Activated T-helper 1 cell treated with anti-CD3 and anti-CD28 coated beads, Interleukin-2, amount 50 U/mL, for 16 hours (primary cell): Measurements from ENCODE around the gene STH.
"Not testable (repeated sequence)": the region's sequence is repeated elsewhere in the genome, so short reads cannot be mapped to it uniquely, and the experiment has no call there.

Source experiments
- DNase-seq, 2 donors: peaks; one replicate each; pipeline ENCODE4 v3.0.0-alpha.2; 2020; ENCODE audit warnings: low read depth in 1 of 2, low spot score in 1 of 2

Gene STH

GRCh38 chr17:45998987-45999899 lies at the start of gene STH:
Gene STH (plus strand): TSS chr17:45999250. CDS start chr17:45999280, 30 bp downstream.
- DNase-seq = no peak

GRCh38 chr17:45949755-45950320 lies 49.2 kb upstream of the STH start:
- no peak for DNase-seq

GRCh38 chr17:45950888-45951287 lies 48.2 kb upstream of the STH start:
- no peak for DNase-seq

GRCh38 chr17:45951403-45951802 lies 47.6 kb upstream of the STH start:
- DNase-seq = no peak

- DNase-seq = no peak
These were observed 47.1 kb upstream of the STH start for GRCh38 chr17:45951941-45952340.

GRCh38 chr17:45952814-45953320 lies 46.2 kb upstream of the STH start:
- DNase-seq = no peak

- DNase-seq = no peak
These were observed 45.5 kb upstream of the STH start for GRCh38 chr17:45953561-45953960.

GRCh38 chr17:45954914-45955313 lies 44.1 kb upstream of the STH start:
- DNase-seq = no peak

- DNase-seq = no peak
These were observed 43.7 kb upstream of the STH start for GRCh38 chr17:45955326-45955725.

GRCh38 chr17:45956090-45956489 lies 43.0 kb upstream of the STH start:
- DNase-seq = no peak

- not testable (repeated sequence) for DNase-seq
These were observed 42.3 kb upstream of the STH start for GRCh38 chr17:45956746-45957145.

- no peak for DNase-seq
These were observed 40.7 kb upstream of the STH start for GRCh38 chr17:45958307-45958706.

GRCh38 chr17:45958994-45959665 lies 39.9 kb upstream of the STH start:
- no peak for DNase-seq

- DNase-seq = no peak
These were observed 38.7 kb upstream of the STH start for GRCh38 chr17:45960311-45960710.

- DNase-seq = no peak
These were observed 37.8 kb upstream of the STH start for GRCh38 chr17:45961206-45961605.

GRCh38 chr17:45962221-45962972 lies 36.7 kb upstream of the STH start:
- no peak for DNase-seq

GRCh38 chr17:45963283-45963682 lies 35.8 kb upstream of the STH start:
- DNase-seq = no peak

GRCh38 chr17:45963889-45964288 lies 35.2 kb upstream of the STH start:
- no peak for DNase-seq

- no peak for DNase-seq
These were observed 34.4 kb upstream of the STH start for GRCh38 chr17:45964634-45965033.

- DNase-seq = no peak
These were observed 33.2 kb upstream of the STH start for GRCh38 chr17:45965812-45966211.

GRCh38 chr17:45966606-45967280 lies 32.3 kb upstream of the STH start:
- no peak for DNase-seq
